Natural killer cell (primary cell): ENCODE results near the gene SLC35F3. TPM values are rescaled to one million over a fixed set of nuclear protein-coding genes. Genes with fewer than 3 reads are reported as not detected.

Experiments
- ATAC-seq, 3 donors: fragments of 150-1000 bp in 2 of 3; fragments of 200-7000 bp in 1 of 3; cut with Tn5 transposase; 1 replicate in 1 of 3; 2 replicates in 2 of 3; pipeline ENCODE4 v1.10.0; 2021; ENCODE audit warnings: mild to moderate bottlenecking in 2 of 3, moderate library complexity in 2 of 3
- DNase-seq, 2 donors: peaks; one replicate each; pipeline versions ENCODE4 v3.0.0 to v3.0.0-alpha.2; 2013 to 2021; ENCODE audit warnings: mixed read lengths in 1 of 2
- H3K27ac ChIP-seq: one replicate; pipeline ENCODE4 v1.5.1; 2013; ENCODE audit warnings: mild to moderate bottlenecking, low read length
- H3K27me3 ChIP-seq: one replicate; pipeline ENCODE4 v1.6.1; 2013; ENCODE audit warnings: low read length; ENCODE audit not compliant: control insufficient read depth, insufficient read depth
- H3K36me3 ChIP-seq: one replicate; pipeline ENCODE4 v1.6.1; 2013; ENCODE audit warnings: low read length; ENCODE audit not compliant: control insufficient read depth, insufficient read depth
- H3K4me1 ChIP-seq: one replicate; pipeline ENCODE4 v1.6.1; 2013; ENCODE audit warnings: low read length; ENCODE audit not compliant: control insufficient read depth, insufficient read depth
- H3K4me3 ChIP-seq: one replicate; pipeline ENCODE4 v1.5.1; 2013; ENCODE audit warnings: low read length
- H3K9me3 ChIP-seq: one replicate; pipeline ENCODE4 v1.6.1; 2013; ENCODE audit warnings: low read length; ENCODE audit not compliant: control insufficient read depth, insufficient read depth
- H3K27ac Mint-ChIP-seq, 2 donors: one replicate each; pipeline ENCODE4 v1.8.0; 2022; ENCODE audit warnings: mild to moderate bottlenecking in 2 of 2, mixed read lengths in 2 of 2, moderate library complexity in 1 of 2
- H3K27me3 Mint-ChIP-seq, 2 donors: one replicate each; pipeline ENCODE4 v1.8.0; 2022; ENCODE audit warnings: low read depth in 2 of 2, mixed read lengths in 2 of 2
- H3K36me3 Mint-ChIP-seq: one replicate; pipeline ENCODE4 v1.8.0; 2022; ENCODE audit warnings: mixed read lengths
- H3K4me1 Mint-ChIP-seq, 2 donors: one replicate each; pipeline ENCODE4 v1.8.0; 2022; ENCODE audit warnings: mixed read lengths in 2 of 2
- H3K4me3 Mint-ChIP-seq: one replicate; pipeline ENCODE4 v1.8.0; 2022; ENCODE audit warnings: mild to moderate bottlenecking, moderate library complexity, mixed read lengths
- H3K9me3 Mint-ChIP-seq, 2 donors: one replicate each; pipeline ENCODE4 v1.8.0; 2022; ENCODE audit warnings: mixed read lengths in 2 of 2
- CTCF ChIP-seq: fragments of 200-600 bp; IDR thresholded peaks from one replicate; pipeline ENCODE4 v1.8.0; 2022; ENCODE audit warnings: antibody characterized with exemption
- WGBS: methylation state at CpG from one replicate; pipeline ENCODE4 v1.1.7; 2013; ENCODE audit warnings: missing lambda C conversion rate; ENCODE audit not compliant: insufficient coverage; 5-methylcytosine and 5-hydroxymethylcytosine counted together
- intact Hi-C: fragments of 100-400 bp; cut with micrococcal nuclease; formaldehyde crosslinking; loops from one replicate; pipeline ENCODE4 v1.14.2; 2022
- total RNA-seq, 4 donors: library from RNA; stranded (reverse); fragments of 120-200 nt in 1 of 4; gene quantifications; one replicate each; pipeline versions ENCODE4 v1.2.3 to v1.2.4, GENCODE V29; 2013 to 2022

Gene SLC35F3
- total RNA-seq, 3 donors from 2014 or later (not counting 1 experiment from before 2014, with no cell fraction given): not detected

GRCh38 chr1:233938476-233938875 is 34.0 kb downstream of the SLC35F3 start:
- TF ChIP-seq CTCF: no peak
- Histone ChIP-seq H3K27ac (no peak overlapping the region), H3K36me3 (no peaks in the 10 kb centered on the region), H3K4me1 (no peaks in the 10 kb centered on the region), H3K27me3 (no peaks in the 10 kb centered on the region), H3K4me3 (no peak overlapping the region), H3K9me3 (no peaks in the 10 kb centered on the region)
- 85% methylated on average over 2 of the region's 2 CpGs for WGBS
- Mint-ChIP-seq H3K36me3 (no peaks in the 10 kb centered on the region), H3K27me3 (no peaks in the 10 kb centered on the region), H3K27ac (no peak overlapping the region), H3K4me1 (no peaks in the 10 kb centered on the region), H3K4me3 (no peak overlapping the region), H3K9me3 (peaks cover 0 to 9% of the 10 kb centered on the region in 2 donors)
- no peak for DNase-seq
- intact Hi-C loops: no loop called here
- no peak for ATAC-seq

- no peak for ATAC-seq
- H3K36me3 Mint-ChIP-seq: no peaks in the 10 kb centered on the region
- no peak for TF ChIP-seq CTCF
Measured at GRCh38 chr1:233939451-233939850, 35.0 kb downstream of the SLC35F3 start.

GRCh38 chr1:233940908-233941307 is 36.4 kb downstream of the SLC35F3 start:
- ATAC-seq: no peak
- H3K36me3 Mint-ChIP-seq: no peaks in the 10 kb centered on the region

More at GRCh38 chr1:233939451-233939850, 35.0 kb downstream of the SLC35F3 start:
- DNase-seq: no peak
- Mint-ChIP-seq H3K27ac (no peak overlapping the region), H3K4me3 (no peak overlapping the region), H3K9me3 (peaks cover 0 to 9% of the 10 kb centered on the region in 2 donors), H3K27me3 (no peaks in the 10 kb centered on the region), H3K4me1 (no peaks in the 10 kb centered on the region)
- H3K27ac ChIP-seq: no peak overlapping the region
- H3K36me3 ChIP-seq: no peaks in the 10 kb centered on the region
- WGBS: 75% methylated on average over 5 of the region's 5 CpGs
- no peak overlapping the region for H3K4me3 ChIP-seq
- H3K27me3 ChIP-seq: no peaks in the 10 kb centered on the region
- H3K9me3 ChIP-seq: no peaks in the 10 kb centered on the region
- no peaks in the 10 kb centered on the region for H3K4me1 ChIP-seq
- intact Hi-C loops: no loop called here

More at GRCh38 chr1:233940908-233941307, 36.4 kb downstream of the SLC35F3 start:
- no peak overlapping the region for H3K4me3 ChIP-seq
- DNase-seq: no peak
- no peaks in the 10 kb centered on the region for H3K4me1 Mint-ChIP-seq
- WGBS: 87% methylated on average over 5 of the region's 5 CpGs
- no peak for TF ChIP-seq CTCF
- no peak overlapping the region for H3K27ac ChIP-seq
- peaks cover 0 to 9% of the 10 kb centered on the region in 2 donors for H3K9me3 Mint-ChIP-seq
- no peaks in the 10 kb centered on the region for H3K27me3 Mint-ChIP-seq
- H3K27ac Mint-ChIP-seq: no peak overlapping the region
- intact Hi-C loops: no loop called here
- no peaks in the 10 kb centered on the region for H3K9me3 ChIP-seq
- H3K27me3 ChIP-seq: no peaks in the 10 kb centered on the region
- H3K4me1 ChIP-seq: no peaks in the 10 kb centered on the region
- no peaks in the 10 kb centered on the region for H3K36me3 ChIP-seq
- no peak overlapping the region for H3K4me3 Mint-ChIP-seq
